Esophagus muscularis mucosa (tissue), 3 donors: ENCODE data around the gene PCDH15.

Experiments
- POLR2AphosphoS5 ChIP-seq, 2 donors: sonication (generic); formaldehyde crosslinking; IDR thresholded peaks; one replicate each; pipeline ENCODE4 v1.6.1; 2017; ENCODE audit warnings: antibody characterized with exemption in 2 of 2
- TF ChIP-seq, protein P1 (sequence below), 3 experiments: fragments of 200-600 bp in 2 of 3; fragments of 450-650 bp in 1 of 3; sonication (generic) in 2 of 3; IDR thresholded peaks; one replicate each; pipeline ENCODE4 v1.5.1; 2017 to 2019; ENCODE audit warnings: antibody characterized with exemption in 3 of 3, mild to moderate bottlenecking in 2 of 3, moderate library complexity in 1 of 3

DNA sequence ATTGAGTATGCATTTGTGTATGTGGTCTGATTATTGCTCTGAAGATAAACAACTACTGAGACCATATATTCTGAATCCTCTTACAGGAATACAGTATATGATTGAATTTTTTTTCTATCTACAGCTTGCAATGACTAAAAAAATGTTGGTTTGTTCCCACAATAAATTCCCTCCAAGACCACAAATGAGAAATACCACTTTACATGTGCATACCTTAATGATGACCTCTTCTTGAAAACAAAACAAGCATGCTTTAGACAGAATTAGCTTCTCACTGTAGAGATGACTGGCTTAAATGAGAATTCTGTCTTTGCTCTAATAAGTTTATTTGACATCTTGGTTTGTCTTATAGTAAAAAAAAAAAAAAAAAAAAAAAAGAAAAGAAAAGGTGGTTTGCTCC is 241.5 kb downstream of the PCDH15 start:
- TF ChIP-seq, protein P1, sequence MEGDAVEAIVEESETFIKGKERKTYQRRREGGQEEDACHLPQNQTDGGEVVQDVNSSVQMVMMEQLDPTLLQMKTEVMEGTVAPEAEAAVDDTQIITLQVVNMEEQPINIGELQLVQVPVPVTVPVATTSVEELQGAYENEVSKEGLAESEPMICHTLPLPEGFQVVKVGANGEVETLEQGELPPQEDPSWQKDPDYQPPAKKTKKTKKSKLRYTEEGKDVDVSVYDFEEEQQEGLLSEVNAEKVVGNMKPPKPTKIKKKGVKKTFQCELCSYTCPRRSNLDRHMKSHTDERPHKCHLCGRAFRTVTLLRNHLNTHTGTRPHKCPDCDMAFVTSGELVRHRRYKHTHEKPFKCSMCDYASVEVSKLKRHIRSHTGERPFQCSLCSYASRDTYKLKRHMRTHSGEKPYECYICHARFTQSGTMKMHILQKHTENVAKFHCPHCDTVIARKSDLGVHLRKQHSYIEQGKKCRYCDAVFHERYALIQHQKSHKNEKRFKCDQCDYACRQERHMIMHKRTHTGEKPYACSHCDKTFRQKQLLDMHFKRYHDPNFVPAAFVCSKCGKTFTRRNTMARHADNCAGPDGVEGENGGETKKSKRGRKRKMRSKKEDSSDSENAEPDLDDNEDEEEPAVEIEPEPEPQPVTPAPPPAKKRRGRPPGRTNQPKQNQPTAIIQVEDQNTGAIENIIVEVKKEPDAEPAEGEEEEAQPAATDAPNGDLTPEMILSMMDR (IDR thresholded peaks at IDR 0.05): no peak
- no peak for TF ChIP-seq POLR2AphosphoS5 (IDR thresholded peaks at IDR 0.05)
